ENCODE measurements around the gene PIK3R1.

PIK3R1 gene

DNA sequence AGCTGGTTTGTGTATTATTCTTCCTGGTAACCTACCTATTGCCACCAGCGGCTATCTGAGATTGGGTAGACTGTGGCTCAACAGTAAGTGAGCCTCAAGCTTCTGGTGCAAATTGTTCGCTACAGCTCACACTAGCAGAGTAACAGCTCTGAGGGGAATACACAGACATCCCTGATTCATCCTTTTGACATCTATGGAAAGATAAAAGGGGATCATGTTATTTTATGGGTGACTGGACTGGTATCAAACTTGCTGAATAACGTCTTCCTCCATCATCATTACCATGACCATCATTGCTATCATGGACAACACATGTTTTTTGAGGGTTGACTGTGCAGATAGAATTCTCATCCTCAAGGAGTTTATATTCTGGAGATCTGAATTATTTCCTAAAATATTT lies 129.6 kb downstream of the PIK3R1 start:
- DNase-seq (ENCODE audit: low spot score): no peak
- TF ChIP-seq, protein P1, sequence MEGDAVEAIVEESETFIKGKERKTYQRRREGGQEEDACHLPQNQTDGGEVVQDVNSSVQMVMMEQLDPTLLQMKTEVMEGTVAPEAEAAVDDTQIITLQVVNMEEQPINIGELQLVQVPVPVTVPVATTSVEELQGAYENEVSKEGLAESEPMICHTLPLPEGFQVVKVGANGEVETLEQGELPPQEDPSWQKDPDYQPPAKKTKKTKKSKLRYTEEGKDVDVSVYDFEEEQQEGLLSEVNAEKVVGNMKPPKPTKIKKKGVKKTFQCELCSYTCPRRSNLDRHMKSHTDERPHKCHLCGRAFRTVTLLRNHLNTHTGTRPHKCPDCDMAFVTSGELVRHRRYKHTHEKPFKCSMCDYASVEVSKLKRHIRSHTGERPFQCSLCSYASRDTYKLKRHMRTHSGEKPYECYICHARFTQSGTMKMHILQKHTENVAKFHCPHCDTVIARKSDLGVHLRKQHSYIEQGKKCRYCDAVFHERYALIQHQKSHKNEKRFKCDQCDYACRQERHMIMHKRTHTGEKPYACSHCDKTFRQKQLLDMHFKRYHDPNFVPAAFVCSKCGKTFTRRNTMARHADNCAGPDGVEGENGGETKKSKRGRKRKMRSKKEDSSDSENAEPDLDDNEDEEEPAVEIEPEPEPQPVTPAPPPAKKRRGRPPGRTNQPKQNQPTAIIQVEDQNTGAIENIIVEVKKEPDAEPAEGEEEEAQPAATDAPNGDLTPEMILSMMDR (IDR thresholded peaks at IDR 0.05; ENCODE audit: extremely low read depth, missing control alignments): no peak

GRCh38 chr5:68345582-68345981 lies 130.0 kb downstream of the PIK3R1 start:
- no peak for DNase-seq (ENCODE audit: low spot score)
- TF ChIP-seq, protein P1 (IDR thresholded peaks at IDR 0.05; ENCODE audit: extremely low read depth, missing control alignments): no peak

DNA sequence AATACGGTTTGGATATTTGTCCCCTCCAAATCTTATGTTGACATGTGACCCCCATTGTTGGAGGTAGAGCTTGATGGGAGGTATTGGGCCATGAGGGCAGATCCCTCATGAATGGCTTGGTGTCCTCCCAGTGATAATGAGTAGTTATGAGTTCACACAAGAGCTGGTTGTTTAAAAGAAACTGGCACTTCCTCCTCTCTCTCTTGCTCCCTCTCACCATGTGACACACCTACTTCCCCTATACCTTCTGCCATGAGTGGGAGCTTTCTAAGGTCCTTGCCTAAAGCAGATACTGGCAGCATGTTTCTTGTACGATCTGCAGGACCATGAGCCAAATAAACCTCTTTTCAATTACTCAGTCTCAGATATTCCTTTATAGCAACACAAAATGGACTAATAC lies 132.0 kb downstream of the PIK3R1 start:
- TF ChIP-seq, protein P1 (IDR thresholded peaks at IDR 0.05; ENCODE audit: extremely low read depth, missing control alignments): no peak
- DNase-seq (ENCODE audit: low spot score): no peak

DNA sequence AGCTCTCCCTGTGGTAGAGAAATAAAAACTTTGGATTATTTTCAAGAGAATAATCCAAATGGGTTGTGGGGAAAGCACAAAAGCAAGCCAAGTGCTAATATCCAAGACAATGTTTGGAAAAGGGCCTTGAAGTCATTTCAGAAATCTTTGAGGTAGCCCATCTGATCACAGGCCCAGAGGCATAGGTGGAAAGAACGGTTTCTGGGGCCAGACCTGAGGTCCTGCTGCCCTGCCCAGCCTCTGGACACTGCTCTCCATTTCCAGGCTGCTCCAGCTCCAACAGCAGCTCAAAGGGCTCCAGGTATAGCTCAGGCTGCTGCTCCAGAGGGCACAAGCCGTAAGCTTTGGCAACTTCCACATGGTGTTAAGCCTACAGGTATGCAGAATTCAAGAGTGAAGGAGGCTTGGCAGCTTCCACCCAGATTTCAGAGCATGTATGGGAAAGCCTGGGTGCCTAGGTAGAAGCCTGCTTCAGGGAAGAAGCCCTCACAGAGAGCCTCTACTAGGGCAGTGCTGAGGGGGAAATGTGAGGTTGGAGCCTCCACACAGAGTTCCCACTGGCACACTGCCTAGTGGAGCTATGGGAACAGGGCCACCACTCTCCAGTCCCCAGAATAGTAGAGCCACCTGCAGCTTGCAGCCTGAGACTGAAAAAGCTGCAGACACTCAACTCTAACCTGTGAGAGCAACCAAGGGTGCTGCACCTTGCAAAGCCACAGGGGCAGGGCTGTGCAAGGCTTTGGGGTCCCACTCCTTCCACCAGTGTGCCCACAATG lies 133.1 kb downstream of the PIK3R1 start:
- TF ChIP-seq, protein P1 (IDR thresholded peaks at IDR 0.05; ENCODE audit: extremely low read depth, missing control alignments): no peak
- DNase-seq (ENCODE audit: low spot score): no peak

- no peak for DNase-seq (ENCODE audit: low spot score)
- TF ChIP-seq, protein P1 (IDR thresholded peaks at IDR 0.05; ENCODE audit: extremely low read depth, missing control alignments): no peak
Measured at GRCh38 chr5:68350176-68350575, 134.6 kb downstream of the PIK3R1 start.

Measured in GM20000 (cell line).